ENCODE measurements around the gene SCT. TPM values are rescaled to one million over a fixed set of nuclear protein-coding genes. Genes with fewer than 3 reads are reported as not detected.
"Not testable (repeated sequence)": the region's sequence is repeated elsewhere in the genome, so short reads cannot be mapped to it uniquely, and the experiment has no call there.

The SCT gene
- total and polyA plus RNA-seq, 10 donors = 1.1 to 3.8 (median 1.7) TPM; not detected in 3

GRCh38 chr11:656866-657265 is 29.9 kb upstream of the SCT start:
- Histone ChIP-seq H3K4me3 (no peak overlapping the region), H3K9me3 (no peaks in the 10 kb centered on the region), H3K27ac (no peak overlapping the region), H3K4me1 (peaks cover 0 to 42% (median 18%) of the 10 kb centered on the region in 6 donors), H3K36me3 (peaks cover 0 to 100% (median 23%) of the 10 kb centered on the region in 6 donors), H3K27me3 (replicated peaks in 1 of 7) (no peaks in the 10 kb centered on the region)
- DNase-seq = no peak
- WGBS, 5 donors = 86 to 95% (median 89%) methylated on average over 7 of the region's 7 CpGs
- TF ChIP-seq POLR2AphosphoS5 (IDR thresholded peaks at IDR 0.05) (no peak), CTCF (IDR thresholded peaks at IDR 0.05 in 8 of 11, conservative IDR thresholded peaks at IDR 0.05 in 3 of 11) (no peak), POLR2A (IDR thresholded peaks at IDR 0.05) (no peak)
- intact Hi-C loops (cut with DNase I; ENCODE audit: low total_unique reads) = no loop called here

GRCh38 chr11:656426-656825 is 29.4 kb upstream of the SCT start:
- Histone ChIP-seq H3K36me3 (peaks cover 0 to 100% (median 27%) of the 10 kb centered on the region in 6 donors), H3K9me3 (no peaks in the 10 kb centered on the region), H3K4me1 (peaks cover 0 to 39% (median 16%) of the 10 kb centered on the region in 6 donors), H3K27me3 (replicated peaks in 1 of 7) (no peaks in the 10 kb centered on the region), H3K27ac (no peak overlapping the region), H3K4me3 (no peak overlapping the region)
- peak in 1 of 3 donors; percentile 28 for TF ChIP-seq POLR2AphosphoS5 (IDR thresholded peaks at IDR 0.05)
- no peak for TF ChIP-seq POLR2A (IDR thresholded peaks at IDR 0.05)
- 89 to 94% (median 91%) methylated on average over 10 to 14 of the region's 14 CpGs for WGBS, 5 donors
- DNase-seq = no peak
- intact Hi-C loops (cut with DNase I; ENCODE audit: low total_unique reads) = no loop called here

GRCh38 chr11:655036-655726 is 28.2 kb upstream of the SCT start:
- no peak for DNase-seq
- Histone ChIP-seq H3K27ac (no peak overlapping the region), H3K4me3 (no peak overlapping the region), H3K9me3 (no peaks in the 10 kb centered on the region), H3K36me3 (peaks cover 0 to 100% (median 35%) of the 10 kb centered on the region in 6 donors), H3K27me3 (replicated peaks in 1 of 7) (no peaks in the 10 kb centered on the region), H3K4me1 (peaks cover 0 to 27% (median 10%) of the 10 kb centered on the region in 6 donors)
- WGBS, 5 donors = 86 to 93% (median 92%) methylated on average over 26 to 30 of the region's 30 CpGs
- TF ChIP-seq POLR2AphosphoS5 (IDR thresholded peaks at IDR 0.05) (peak in 1 of 3 donors; percentile 49), POLR2A (IDR thresholded peaks at IDR 0.05) (no peak)
- intact Hi-C loops (cut with DNase I; ENCODE audit: low total_unique reads) = no loop called here

GRCh38 chr11:654444-654843 is 27.5 kb upstream of the SCT start:
- DNase-seq; intact Hi-C loops (cut with DNase I; ENCODE audit: low total_unique reads); H3K27ac ChIP-seq; H3K9me3 ChIP-seq; H3K27me3 ChIP-seq (replicated peaks in 1 of 7); H3K4me3 ChIP-seq: not testable (repeated sequence)
- 93 to 98% (median 96%) methylated on average over 11 to 12 of the region's 12 CpGs for WGBS, 5 donors
- H3K36me3 ChIP-seq = peaks cover 0 to 100% (median 28%) of the 10 kb centered on the region in 6 donors
- peaks cover 0 to 19% (median 7%) of the 10 kb centered on the region in 6 donors for H3K4me1 ChIP-seq

GRCh38 chr11:653837-654236 is 26.9 kb upstream of the SCT start:
- no peak for DNase-seq
- peaks cover 0 to 13% (median 4%) of the 10 kb centered on the region in 6 donors for H3K4me1 ChIP-seq
- no peaks in the 10 kb centered on the region for H3K27me3 ChIP-seq (replicated peaks in 1 of 7)
- H3K4me3 ChIP-seq = no peak overlapping the region
- intact Hi-C loops (cut with DNase I; ENCODE audit: low total_unique reads) = no loop called here
- no peaks in the 10 kb centered on the region for H3K9me3 ChIP-seq
- TF ChIP-seq POLR2AphosphoS5 (IDR thresholded peaks at IDR 0.05) (no peak), CTCF (IDR thresholded peaks at IDR 0.05 in 8 of 11, conservative IDR thresholded peaks at IDR 0.05 in 3 of 11) (no peak), POLR2A (IDR thresholded peaks at IDR 0.05) (no peak)
- 85 to 95% (median 90%) methylated on average over 12 to 15 of the region's 15 CpGs for WGBS, 5 donors
- no peak overlapping the region for H3K27ac ChIP-seq
- peaks cover 0 to 100% (median 24%) of the 10 kb centered on the region in 6 donors for H3K36me3 ChIP-seq

GRCh38 chr11:653136-653535 is 26.2 kb upstream of the SCT start:
- H3K27me3 ChIP-seq (replicated peaks in 1 of 7); H3K27ac ChIP-seq; H3K4me1 ChIP-seq; H3K4me3 ChIP-seq; DNase-seq; intact Hi-C loops (cut with DNase I; ENCODE audit: low total_unique reads); H3K9me3 ChIP-seq: not testable (repeated sequence)
- peaks cover 0 to 100% (median 22%) of the 10 kb centered on the region in 6 donors for H3K36me3 ChIP-seq
- 77 to 88% (median 82%) methylated on average over 14 of the region's 14 CpGs for WGBS, 5 donors
